ENCODE data around the gene TSEN2.
A peak's percentile ranks its signal among the peaks of the same experiment; 100 is the strongest.
"Not testable (repeated sequence)": the region's sequence is repeated elsewhere in the genome, so short reads cannot be mapped to it uniquely, and the experiment has no call there.

TSEN2 gene

GRCh38 chr3:12484198-12484982 is at the start of gene TSEN2:
Gene TSEN2 (plus strand): TSS chr3:12484480. CDS start chr3:12489801, 5,321 bp downstream.
- DNase-seq = peak; percentile 96 to 97

- DNase-seq = no peak
These were observed 47.6 kb upstream of the TSEN2 start for GRCh38 chr3:12436514-12437220.

DNA sequence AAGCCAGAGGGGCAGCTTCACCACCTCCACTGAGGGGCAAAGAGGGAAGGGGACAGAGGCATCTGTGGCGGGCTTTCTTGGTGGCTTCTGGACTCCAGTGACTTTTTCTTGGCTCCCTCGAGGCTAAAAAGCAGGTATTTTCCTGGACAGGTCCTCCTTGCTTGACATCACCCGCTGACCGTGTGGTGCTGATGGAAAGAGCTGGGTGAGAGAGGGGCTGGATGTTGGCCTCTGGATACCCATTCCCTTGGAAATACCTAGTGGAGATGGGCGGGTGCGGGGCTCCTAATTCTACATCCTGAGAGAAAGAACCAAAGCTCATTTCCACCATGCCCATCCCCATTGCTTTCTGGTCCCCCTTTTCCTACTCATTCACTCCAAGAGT is 47.1 kb upstream of the TSEN2 start:
- no peak for DNase-seq

- DNase-seq = no peak
These were observed 46.4 kb upstream of the TSEN2 start for GRCh38 chr3:12437861-12438260.

DNA sequence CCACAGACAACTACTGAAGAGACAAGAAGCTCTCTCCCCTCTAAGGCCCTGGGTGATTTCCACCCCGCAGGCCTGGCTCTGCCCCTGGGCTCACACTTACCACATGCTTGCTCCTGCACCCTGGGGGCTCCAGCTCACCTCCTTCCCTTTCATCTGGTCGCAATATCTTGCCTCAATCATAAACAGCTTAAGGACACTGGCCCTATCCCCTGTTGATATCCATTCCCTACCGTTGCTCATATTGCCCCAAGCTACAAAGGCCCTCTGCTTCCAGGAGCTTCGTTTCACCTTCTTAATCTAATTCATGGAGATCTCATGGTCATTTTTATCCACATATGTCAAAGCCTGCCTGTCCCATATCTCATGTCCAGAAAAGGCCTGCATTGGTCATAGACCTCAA is 46.0 kb upstream of the TSEN2 start:
- DNase-seq = no peak

DNA sequence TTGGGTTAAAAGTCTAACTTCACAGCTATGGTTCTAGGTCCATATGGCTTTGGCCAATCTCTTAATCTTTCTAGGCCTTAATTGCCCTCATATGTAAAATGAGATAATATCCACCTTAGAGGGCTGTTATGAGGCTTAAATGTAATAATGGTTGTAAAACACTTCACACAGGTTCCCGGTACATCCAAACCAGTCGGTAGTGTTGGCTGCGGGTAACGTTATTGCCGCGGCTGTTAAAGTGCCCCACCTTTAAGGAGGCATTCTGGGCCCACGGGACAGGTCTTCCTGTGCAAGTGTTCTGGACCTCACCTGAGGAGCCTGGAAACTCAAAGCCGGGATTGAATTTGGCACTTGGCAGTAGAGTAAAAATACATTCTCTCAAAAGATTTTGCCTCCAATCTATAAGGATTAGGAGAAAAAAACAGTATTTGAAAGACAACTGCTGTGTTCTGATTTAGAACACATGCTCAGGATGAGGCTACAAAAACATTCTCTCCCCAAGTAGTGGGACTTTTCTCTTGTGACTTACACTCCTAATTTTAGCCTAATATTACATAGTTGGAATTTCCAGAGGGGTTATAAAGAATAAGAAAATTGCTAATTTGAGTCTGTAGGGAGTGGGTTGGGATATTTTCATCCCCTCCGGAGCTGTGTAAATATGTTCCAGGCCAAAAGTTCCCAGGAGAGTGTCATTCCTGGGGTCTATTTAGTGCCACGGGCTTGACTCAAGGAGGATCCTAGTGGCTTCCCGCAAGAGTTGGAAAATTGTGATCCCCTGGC is 44.9 kb upstream of the TSEN2 start:
- no peak for DNase-seq

DNA sequence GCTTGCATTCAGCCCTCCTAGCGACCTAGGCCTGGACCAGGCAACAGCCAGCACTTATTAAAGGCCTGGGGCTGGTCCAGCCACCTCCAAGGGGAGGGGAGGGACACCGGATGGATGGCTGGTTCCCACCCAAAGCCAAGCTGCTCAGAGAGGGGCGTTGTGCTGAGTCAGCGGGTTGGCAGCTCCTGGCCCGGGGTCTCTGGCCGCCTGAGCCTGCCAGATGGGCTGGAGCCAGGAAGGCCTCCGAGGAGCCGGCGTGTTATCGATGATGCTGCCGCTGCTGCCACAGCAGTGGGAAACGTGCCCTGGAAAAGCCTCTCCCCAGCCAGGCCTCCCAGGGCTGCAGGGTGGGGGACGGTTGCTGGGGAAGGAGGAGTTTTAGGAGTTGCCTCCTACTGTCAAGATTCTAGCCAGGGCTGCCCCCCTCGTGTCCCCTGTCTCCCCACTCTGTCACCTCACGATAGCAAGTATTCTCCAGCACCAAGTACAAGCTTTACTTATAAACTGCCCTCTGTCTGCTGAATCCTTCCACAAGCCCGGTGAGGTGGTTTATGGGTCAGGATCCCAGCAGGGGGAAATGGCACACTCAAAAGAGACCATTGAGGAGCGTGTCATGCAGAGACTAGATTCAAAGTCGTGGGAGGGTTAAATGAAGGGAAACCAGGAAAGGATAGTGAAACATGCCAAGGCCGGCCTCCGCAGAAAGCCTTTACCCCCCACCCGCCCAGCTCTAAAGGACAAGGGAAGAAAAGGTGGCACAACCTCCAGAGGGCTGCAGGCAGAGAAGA is 43.2 kb upstream of the TSEN2 start:
- no peak for DNase-seq

GRCh38 chr3:12442654-12443501 is 41.4 kb upstream of the TSEN2 start:
- DNase-seq = no peak

- DNase-seq = no peak
These were observed 40.3 kb upstream of the TSEN2 start for GRCh38 chr3:12443781-12444522.

GRCh38 chr3:12444582-12445471 is 39.5 kb upstream of the TSEN2 start:
- no peak for DNase-seq

DNA sequence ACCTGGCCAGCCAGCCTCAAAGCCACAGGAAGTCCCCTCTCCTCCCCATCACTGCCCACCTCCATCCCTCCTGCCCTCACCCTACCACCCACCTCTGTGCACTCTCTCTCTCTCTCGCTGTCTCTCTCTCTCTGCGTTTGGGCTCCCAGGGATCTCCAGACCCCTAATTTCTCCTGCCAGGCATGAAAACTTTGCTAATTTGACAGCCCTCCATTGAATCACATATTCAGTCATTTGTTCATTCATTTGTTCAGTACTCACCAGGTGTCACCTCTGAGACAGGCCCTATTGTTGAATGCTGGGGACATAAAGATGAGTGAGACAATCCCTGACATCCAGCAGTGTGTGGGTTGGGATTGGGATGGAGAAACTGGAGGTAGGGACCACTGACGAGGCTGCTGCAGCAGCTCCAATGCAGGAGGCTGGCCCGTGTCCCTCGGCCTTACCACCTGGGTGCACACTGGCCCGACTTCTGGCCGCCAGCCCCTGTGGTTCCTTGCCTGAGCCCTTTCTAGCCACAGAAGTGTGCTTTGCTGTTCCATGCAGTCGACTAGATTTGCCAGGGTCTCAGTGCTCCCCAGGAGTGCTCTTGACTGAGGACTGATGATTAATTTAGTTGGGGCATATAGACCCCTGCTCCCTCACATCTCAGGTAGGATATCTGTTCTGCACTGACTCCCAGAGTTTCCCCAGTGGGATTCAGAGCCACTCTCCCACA is 38.6 kb upstream of the TSEN2 start:
- DNase-seq = no peak

DNA sequence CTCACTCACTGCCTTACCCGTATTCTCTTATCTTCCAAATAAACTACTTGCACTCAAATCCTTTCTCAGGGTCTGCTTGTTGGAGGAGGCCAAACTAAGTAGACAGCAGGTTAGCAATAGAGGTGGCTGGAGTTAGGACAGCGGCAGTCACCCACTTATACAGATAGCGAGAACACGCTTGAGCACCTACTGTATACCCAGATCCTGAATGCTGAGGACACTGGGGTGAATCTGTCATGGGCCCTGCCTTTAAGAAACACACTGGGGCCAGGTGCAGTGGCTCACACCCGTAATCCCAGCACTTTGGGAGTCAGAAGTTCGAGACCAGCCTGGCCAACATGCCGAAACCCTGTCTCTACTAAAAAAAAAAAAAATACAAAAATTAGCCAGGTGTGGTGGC is 38.0 kb upstream of the TSEN2 start:
- DNase-seq = no peak

- no peak for DNase-seq
These were observed 37.2 kb upstream of the TSEN2 start for GRCh38 chr3:12447075-12447474.

- DNase-seq = not testable (repeated sequence)
These were observed 35.7 kb upstream of the TSEN2 start for GRCh38 chr3:12448404-12449202.

GRCh38 chr3:12449889-12450682 is 34.2 kb upstream of the TSEN2 start:
- no peak for DNase-seq

DNA sequence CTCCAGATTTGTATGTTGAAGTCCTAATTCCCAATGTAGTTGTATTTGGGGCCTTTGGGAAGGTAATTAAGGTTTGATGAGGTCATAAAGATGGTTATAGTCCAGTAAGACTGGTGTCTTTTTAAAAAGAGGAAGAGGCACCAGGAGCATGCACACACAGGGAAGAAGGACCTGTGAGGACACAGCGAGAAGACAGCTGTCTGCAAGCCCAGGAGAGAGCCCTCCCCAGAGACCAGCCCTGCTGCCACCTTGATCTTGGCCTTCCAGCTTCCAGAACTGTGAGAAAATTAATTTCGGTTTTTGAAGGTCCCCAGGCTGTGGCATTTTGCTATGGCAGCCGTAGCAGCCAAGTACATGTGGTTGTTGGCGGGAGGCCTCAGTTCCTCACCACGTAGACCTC is 32.8 kb upstream of the TSEN2 start:
- DNase-seq = no peak

DNA sequence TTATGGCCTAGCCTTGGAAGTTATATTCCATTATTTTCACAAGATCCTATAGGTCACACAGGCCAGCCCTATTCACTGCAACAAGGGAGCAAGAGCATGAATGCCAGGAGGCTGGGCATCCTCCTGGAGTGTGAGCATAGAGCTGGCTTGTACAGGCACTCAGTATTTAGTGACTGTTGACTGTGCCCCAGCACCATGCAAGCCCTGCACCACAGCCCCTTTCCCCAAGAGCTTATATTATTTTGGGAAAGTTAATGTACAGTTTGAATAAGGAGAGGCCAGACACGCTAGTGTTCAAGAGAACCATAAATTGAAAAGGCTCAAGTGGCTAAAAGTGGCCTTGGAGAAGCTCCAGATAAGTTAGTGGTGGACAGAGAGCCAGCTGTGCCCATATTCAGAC is 32.3 kb upstream of the TSEN2 start:
- no peak for DNase-seq
